BLaER1 (cell line): ENCODE measurements around the gene USP11.

Experiments used
- H3K27ac ChIP-seq: shearing (Covaris generic); formaldehyde crosslinking; 2 replicates; pipeline ENCODE4 v1.8.1; 2022
- H3K27me3 ChIP-seq: shearing (Covaris generic); formaldehyde crosslinking; 2 replicates; pipeline ENCODE4 v1.8.1; 2022
- H3K36me3 ChIP-seq: shearing (Covaris generic); formaldehyde crosslinking; 2 replicates; pipeline ENCODE4 v1.8.1; 2022
- H3K4me1 ChIP-seq: shearing (Covaris generic); formaldehyde crosslinking; 2 replicates; pipeline ENCODE4 v1.8.1; 2022
- H3K4me2 ChIP-seq: shearing (Covaris generic); formaldehyde crosslinking; 2 replicates; pipeline ENCODE4 v1.8.1; 2022
- H3K4me3 ChIP-seq: shearing (Covaris generic); formaldehyde crosslinking; 2 replicates; pipeline ENCODE4 v1.8.1; 2022
- H3K9ac ChIP-seq: shearing (Covaris generic); formaldehyde crosslinking; 2 replicates; pipeline ENCODE4 v1.8.1; 2022
- H3K9me3 ChIP-seq: shearing (Covaris generic); formaldehyde crosslinking; 2 replicates; pipeline ENCODE4 v1.8.1; 2022
- H4K20me1 ChIP-seq: shearing (Covaris generic); formaldehyde crosslinking; 2 replicates; pipeline ENCODE4 v1.8.1; 2022
- Cebpa-rat ChIP-seq: shearing (Covaris generic); IDR thresholded peaks from 2 replicates; pipeline ENCODE4 v1.8.1; 2022

USP11 gene

DNA sequence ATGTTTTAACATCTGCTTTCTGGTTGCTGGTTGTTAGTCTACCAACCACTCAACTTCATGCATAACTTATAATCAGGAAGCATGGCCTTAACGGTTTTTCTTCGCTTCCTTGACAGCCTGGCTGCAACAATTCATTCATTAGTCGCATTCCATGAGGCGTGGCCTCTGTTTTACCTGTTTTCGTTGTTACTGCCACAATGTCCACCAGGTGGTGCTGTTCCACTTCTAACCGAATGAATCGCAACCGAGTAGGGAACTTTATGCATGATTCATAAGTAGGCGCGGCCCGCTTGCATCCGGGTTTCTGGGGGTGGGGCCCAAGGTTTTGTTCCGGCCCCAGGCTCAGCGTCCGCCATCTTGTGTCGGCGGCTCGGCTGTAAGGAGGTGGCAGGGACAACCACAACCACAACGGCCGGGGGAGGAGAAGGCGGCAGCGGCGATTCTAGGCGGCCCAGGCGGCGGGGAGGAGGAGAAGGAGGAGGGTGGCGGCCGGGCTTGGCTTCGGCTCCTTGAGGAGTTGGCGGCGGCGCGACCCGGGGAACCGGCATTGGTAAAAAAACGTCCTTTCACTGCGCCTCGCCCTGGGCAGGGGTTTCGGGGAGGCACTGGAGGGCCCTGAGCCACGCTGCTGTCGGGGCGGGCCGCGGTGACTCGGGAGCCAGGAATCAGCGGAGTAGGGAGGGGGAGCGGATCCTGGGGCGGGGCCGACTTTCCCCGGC, 39.2 kb upstream of the USP11 start, which contains the start of gene UBA1:
Gene UBA1 (plus strand): TSS at position 355 of the 719 bp plus-strand sequence. CDS start 4,974 bp downstream, outside the sequence.
- TF ChIP-seq Cebpa-rat = no peak
- peak within 1 kb of the TSS; percentile 90 for H3K4me3 ChIP-seq
- no peaks in the 10 kb centered on the region for H3K27me3 ChIP-seq
- H4K20me1 ChIP-seq = peaks cover 44% of the 10 kb centered on the region
- H3K36me3 ChIP-seq = peaks cover 30% of the 10 kb centered on the region
- H3K4me1 ChIP-seq = peaks cover 49% of the 10 kb centered on the region
- H3K9ac ChIP-seq = peak within 1 kb of the TSS; percentile 98
- H3K9me3 ChIP-seq = no peaks in the 10 kb centered on the region
- H3K4me2 ChIP-seq = peak within 1 kb of the TSS; percentile 94
- H3K27ac ChIP-seq = peak within 1 kb of the TSS; percentile 98

DNA sequence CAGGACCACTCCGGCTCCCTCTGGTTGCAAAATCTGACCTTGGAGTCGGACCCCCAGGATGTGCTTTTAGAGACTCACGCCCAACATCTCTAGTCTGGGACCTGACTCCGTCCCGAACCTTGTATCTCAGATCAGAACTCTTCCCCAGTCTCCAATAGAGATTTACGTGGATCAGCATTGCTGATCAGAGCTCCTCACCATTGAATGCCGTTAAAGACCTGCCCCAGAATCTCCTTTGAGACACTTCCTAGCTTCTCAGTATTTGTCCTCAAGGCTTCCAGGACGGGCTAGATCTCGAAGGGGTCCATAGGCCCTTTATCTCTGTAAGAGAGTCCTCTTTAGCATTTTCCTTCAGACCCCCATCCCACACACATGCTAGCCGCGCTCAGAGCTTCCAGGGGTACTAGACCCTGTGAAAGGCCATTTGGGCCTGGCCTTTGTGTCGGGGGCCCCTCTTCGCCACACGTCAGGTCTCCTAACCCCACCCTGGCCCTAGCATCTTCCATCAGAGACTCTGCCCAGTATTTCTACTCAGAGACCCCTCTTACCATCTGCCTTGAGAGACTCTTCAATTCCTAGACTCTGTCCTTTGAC, 38.5 kb upstream of the USP11 start:
- H3K27me3 ChIP-seq = no peaks in the 10 kb centered on the region
- H3K9me3 ChIP-seq = no peaks in the 10 kb centered on the region
- TF ChIP-seq Cebpa-rat = no peak
- H3K36me3 ChIP-seq = peaks cover 37% of the 10 kb centered on the region
- H3K4me1 ChIP-seq = peaks cover 49% of the 10 kb centered on the region
- H3K27ac ChIP-seq = peak overlapping the region; percentile 98
- peak overlapping the region; percentile 94 for H3K4me2 ChIP-seq
- H3K9ac ChIP-seq = peak overlapping the region; percentile 98
- peak overlapping the region; percentile 90 for H3K4me3 ChIP-seq
- H4K20me1 ChIP-seq = peaks cover 51% of the 10 kb centered on the region

DNA sequence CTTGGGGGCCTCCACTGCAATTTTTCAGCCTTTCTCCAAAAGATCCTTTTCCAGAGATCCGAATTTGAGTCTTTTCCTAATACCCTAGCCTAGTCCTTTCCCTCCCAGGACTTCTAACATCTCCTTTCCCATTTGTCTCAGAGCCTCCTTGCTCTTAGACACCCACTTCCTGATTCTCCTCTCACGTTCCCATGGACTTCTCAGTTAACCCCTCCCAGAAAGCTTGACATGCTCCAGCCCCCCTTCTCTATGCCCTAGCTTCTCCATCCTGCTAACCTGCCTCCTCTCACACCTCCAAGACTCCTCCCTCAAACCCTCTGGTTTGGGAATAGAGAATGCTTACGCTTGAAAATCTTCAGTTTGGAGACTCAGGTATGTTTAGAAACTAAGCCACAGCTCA, 36.7 kb upstream of the USP11 start:
- Histone ChIP-seq H3K4me1 (peaks cover 49% of the 10 kb centered on the region), H3K27ac (no peak overlapping the region), H3K4me2 (peak overlapping the region; percentile 94), H3K4me3 (peak overlapping the region; percentile 17; the same call in 1 of the 2 replicates), H3K9me3 (no peaks in the 10 kb centered on the region), H4K20me1 (peaks cover 69% of the 10 kb centered on the region), H3K9ac (peak overlapping the region; percentile 46), H3K27me3 (no peaks in the 10 kb centered on the region), H3K36me3 (peaks cover 55% of the 10 kb centered on the region)
- no peak for TF ChIP-seq Cebpa-rat

DNA sequence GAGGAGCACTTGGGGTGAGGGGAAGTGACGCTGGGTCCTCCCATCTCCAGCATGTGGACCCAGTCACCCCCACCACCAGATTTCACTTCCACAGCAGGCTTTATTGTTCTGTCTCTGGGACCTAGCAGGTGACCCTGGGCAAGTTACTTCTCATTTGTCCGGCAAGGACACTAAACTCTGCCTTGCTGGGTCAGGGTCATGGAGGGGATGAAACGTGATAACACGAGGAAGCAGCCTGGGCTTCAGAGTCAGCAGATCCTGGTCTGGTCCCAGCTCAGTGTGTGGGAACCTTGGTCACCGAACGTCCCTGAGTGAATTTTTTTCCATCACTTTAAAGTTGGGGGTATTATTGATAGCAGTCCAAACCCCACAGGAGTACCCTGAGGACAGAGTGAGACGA, 35.3 kb upstream of the USP11 start:
- Histone ChIP-seq H3K4me2 (peak overlapping the region; percentile 94; the same call in 1 of the 2 replicates), H3K27me3 (no peaks in the 10 kb centered on the region), H3K9ac (no peak overlapping the region; the same call in 1 of the 2 replicates), H3K36me3 (peaks cover 69% of the 10 kb centered on the region), H3K9me3 (no peaks in the 10 kb centered on the region), H3K27ac (no peak overlapping the region), H4K20me1 (peaks cover 83% of the 10 kb centered on the region), H3K4me3 (no peak overlapping the region), H3K4me1 (peaks cover 41% of the 10 kb centered on the region)
- TF ChIP-seq Cebpa-rat = no peak

DNA sequence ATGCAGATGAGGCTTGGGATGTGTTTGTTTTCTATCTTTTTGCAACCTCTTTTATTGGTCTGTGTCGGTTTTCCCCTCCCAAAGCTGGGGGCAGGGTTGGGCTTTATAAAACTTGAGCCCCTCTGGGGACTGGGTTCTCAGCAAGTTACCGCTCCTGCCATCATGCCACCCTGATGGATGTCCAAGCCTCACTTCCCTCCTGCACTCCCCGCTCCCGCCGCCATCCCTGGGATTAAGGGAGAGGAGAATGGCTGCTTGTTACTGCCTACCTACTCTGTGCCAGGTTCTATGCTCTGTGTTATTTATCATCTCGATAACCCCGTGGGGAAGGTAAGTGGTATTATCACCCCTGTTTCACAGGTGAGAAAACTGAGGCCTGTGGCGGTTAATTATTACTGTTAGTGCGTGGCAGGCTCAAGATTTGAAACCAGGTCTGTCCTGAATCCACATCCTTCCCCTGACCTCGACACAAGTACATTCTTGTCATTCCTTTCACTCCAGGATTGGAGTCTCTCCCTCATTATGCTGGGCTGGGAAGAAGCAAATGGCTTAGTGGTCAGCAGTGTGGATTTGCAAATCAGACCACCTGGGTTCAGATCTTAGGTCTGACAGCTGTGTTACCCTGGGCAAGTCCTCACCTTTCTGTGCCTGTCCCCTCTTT, 34.7 kb upstream of the USP11 start:
- no peaks in the 10 kb centered on the region for H3K27me3 ChIP-seq
- H3K4me2 ChIP-seq = no peak overlapping the region
- TF ChIP-seq Cebpa-rat = no peak
- peaks cover 35% of the 10 kb centered on the region for H3K4me1 ChIP-seq
- no peak overlapping the region; the same call in 1 of the 2 replicates for H3K9ac ChIP-seq
- H3K36me3 ChIP-seq = peaks cover 75% of the 10 kb centered on the region
- H4K20me1 ChIP-seq = peaks cover 90% of the 10 kb centered on the region
- H3K27ac ChIP-seq = no peak overlapping the region
- no peaks in the 10 kb centered on the region for H3K9me3 ChIP-seq
- no peak overlapping the region for H3K4me3 ChIP-seq

DNA sequence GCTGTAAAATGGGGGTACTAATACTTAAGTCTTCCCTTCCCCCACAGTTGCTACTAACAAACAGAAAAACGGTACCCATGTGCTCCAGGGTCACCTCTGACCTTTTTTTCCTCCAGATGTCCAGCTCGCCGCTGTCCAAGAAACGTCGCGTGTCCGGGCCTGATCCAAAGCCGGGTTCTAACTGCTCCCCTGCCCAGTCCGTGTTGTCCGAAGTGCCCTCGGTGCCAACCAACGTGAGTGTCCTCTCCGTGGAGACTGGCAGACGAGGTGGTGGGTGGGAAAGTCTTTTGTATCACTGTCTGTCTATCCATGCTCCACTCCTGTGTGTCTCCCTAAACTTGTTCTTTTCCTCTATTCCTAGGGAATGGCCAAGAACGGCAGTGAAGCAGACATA, 34.1 kb upstream of the USP11 start:
- Histone ChIP-seq H3K4me2 (no peak overlapping the region), H4K20me1 (peaks cover 95% of the 10 kb centered on the region), H3K9ac (no peak overlapping the region), H3K27me3 (no peaks in the 10 kb centered on the region), H3K9me3 (no peaks in the 10 kb centered on the region), H3K36me3 (peaks cover 81% of the 10 kb centered on the region), H3K4me3 (no peak overlapping the region), H3K4me1 (peaks cover 34% of the 10 kb centered on the region), H3K27ac (no peak overlapping the region)
- no peak for TF ChIP-seq Cebpa-rat

DNA sequence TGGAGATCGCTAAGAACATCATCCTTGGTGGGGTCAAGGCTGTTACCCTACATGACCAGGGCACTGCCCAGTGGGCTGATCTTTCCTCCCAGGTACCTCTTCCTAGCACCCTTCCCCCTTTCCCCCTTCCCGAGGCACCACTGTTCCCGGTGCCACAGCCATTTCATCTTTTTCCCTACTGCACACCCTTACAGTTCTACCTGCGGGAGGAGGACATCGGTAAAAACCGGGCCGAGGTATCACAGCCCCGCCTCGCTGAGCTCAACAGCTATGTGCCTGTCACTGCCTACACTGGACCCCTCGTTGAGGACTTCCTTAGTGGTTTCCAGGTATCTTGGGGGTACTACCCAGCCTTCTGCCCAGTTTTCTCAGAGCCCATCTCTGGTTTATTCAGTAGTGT, 33.5 kb upstream of the USP11 start:
- H3K9me3 ChIP-seq = no peaks in the 10 kb centered on the region
- no peaks in the 10 kb centered on the region for H3K27me3 ChIP-seq
- H4K20me1 ChIP-seq = peaks cover 100% of the 10 kb centered on the region
- no peak overlapping the region for H3K4me3 ChIP-seq
- peaks cover 87% of the 10 kb centered on the region for H3K36me3 ChIP-seq
- no peak overlapping the region for H3K9ac ChIP-seq
- peaks cover 33% of the 10 kb centered on the region for H3K4me1 ChIP-seq
- no peak for TF ChIP-seq Cebpa-rat
- no peak overlapping the region for H3K27ac ChIP-seq
- H3K4me2 ChIP-seq = no peak overlapping the region

DNA sequence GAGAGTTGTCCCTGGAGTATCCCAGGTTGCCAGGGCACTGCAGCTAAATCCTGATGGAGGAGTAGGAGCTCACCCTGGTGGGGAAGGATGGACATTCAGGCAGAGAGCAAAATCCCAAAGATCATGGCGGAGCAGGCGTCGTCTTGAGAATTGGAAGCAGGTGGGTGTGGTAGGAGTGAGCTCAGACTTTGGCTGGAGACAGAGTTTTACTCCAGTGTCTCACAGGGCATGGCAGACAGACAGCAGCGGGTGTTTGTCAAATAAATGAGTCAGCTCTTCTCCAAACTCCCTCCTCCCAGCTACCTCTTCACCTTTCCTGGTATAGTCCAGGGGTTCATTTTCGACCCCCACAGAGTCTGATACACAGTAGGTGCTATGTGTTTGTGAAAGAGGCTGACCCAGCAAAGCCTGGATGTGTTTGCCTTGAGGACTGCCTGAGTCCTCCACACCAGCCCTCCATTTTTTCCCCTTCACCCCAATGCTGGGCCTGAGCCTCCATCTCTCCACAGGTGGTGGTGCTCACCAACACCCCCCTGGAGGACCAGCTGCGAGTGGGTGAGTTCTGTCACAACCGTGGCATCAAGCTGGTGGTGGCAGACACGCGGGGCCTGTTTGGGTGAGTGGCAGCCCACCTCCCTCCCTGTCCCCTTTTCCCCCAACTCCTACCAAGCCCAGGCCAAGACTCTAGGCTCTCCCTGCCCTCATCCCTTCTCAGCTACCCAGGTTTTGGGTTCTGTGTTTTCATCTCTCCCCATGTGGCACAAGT, 32.2 kb upstream of the USP11 start:
- Histone ChIP-seq H3K4me1 (peaks cover 20% of the 10 kb centered on the region), H3K4me3 (no peak overlapping the region), H3K27ac (no peak overlapping the region), H3K9me3 (no peaks in the 10 kb centered on the region), H3K36me3 (peaks cover 100% of the 10 kb centered on the region), H3K27me3 (no peaks in the 10 kb centered on the region), H4K20me1 (peaks cover 100% of the 10 kb centered on the region), H3K9ac (no peak overlapping the region), H3K4me2 (no peak overlapping the region)
- TF ChIP-seq Cebpa-rat = no peak

DNA sequence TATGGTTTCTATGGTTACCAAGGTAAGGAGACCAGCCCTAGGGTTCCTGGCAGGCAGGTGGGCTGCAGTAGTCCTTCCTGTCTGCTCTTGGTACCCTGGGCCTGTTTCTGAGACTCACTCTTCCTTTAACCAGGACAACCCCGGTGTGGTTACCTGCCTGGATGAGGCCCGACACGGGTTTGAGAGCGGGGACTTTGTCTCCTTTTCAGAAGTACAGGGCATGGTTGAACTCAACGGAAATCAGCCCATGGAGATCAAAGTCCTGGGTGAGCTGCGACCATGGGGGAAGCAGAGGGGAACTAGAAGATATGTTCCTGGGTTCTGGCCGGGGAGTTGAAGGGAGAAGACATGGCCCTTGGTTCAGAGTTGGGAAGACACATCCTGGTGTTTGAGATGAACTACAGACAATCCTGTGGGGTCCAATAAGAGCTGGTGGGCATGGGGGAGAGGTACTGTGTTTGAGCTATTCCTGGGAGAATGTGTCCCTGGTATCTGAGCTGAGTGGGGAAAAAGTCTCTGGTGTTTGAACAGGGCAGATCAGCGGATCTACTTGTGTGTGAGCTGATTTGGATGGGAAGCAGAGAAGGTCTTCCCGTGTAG, 31.4 kb upstream of the USP11 start:
- Histone ChIP-seq H3K36me3 (peaks cover 100% of the 10 kb centered on the region), H3K27me3 (no peaks in the 10 kb centered on the region), H3K4me2 (no peak overlapping the region), H3K9ac (no peak overlapping the region), H3K9me3 (no peaks in the 10 kb centered on the region), H3K4me3 (no peak overlapping the region), H4K20me1 (peaks cover 100% of the 10 kb centered on the region), H3K27ac (no peak overlapping the region), H3K4me1 (peaks cover 11% of the 10 kb centered on the region)
- no peak for TF ChIP-seq Cebpa-rat
